BE2C (cell line): ENCODE results near the gene ADGRG2. TPM values are rescaled to one million over a fixed set of nuclear protein-coding genes. Genes with fewer than 3 reads are reported as not detected.

Experiments
- DNase-seq: peaks from one replicate; pipeline ENCODE4 v3.0.0-alpha.2; 2020
- H3K27me3 ChIP-seq: fragments of 250-450 bp; sonication (Bioruptor Pico); 2 replicates; pipeline ENCODE4 v1.5.1; 2020; ENCODE audit warnings: mild to moderate bottlenecking
- H3K36me3 ChIP-seq: fragments of 250-450 bp; sonication (Bioruptor Pico); 2 replicates; pipeline ENCODE4 v1.5.1; 2020; ENCODE audit warnings: mild to moderate bottlenecking
- H3K4me1 ChIP-seq: fragments of 250-450 bp; sonication (Bioruptor Pico); 2 replicates; pipeline ENCODE4 v1.5.1; 2020
- H3K4me3 ChIP-seq: 2 replicates; pipeline ENCODE4 v1.5.1; 2011; ENCODE audit warnings: low read depth, low read length
- H3K9me3 ChIP-seq: fragments of 250-450 bp; sonication (Bioruptor Pico); 2 replicates; pipeline ENCODE4 v1.5.1; 2020
- CTCF ChIP-seq: IDR thresholded peaks from 2 replicates; pipeline ENCODE4 v1.5.1; 2012; ENCODE audit warnings: mild to moderate bottlenecking, low read depth, low read length
- polyA plus RNA-seq: library from polyadenylated mRNA; unstranded; fragments of >200 nt; gene quantifications from one replicate; pipeline ENCODE4 v1.2.1, GENCODE V29; 2012; ENCODE audit warnings: low read depth, missing spikeins; ENCODE audit not compliant: insufficient read length, insufficient read depth

The ADGRG2 gene
- 1.2 TPM for polyA plus RNA-seq

GRCh38 chrX:19121898-19122640 is at the start of gene ADGRG2:
Gene ADGRG2, minus strand, starts transcription at chrX:19122468. Its CDS starts 53,634 bp downstream, at chrX:19068834.
- H3K9me3 ChIP-seq, result no peaks in the 10 kb centered on the region
- no peak for TF ChIP-seq CTCF
- peak; percentile 42 for DNase-seq
- peak within 1 kb of the TSS; percentile 58 for H3K4me3 ChIP-seq
- no peaks in the 10 kb centered on the region for H3K36me3 ChIP-seq
- peaks cover 24% of the 10 kb centered on the region for H3K27me3 ChIP-seq
- H3K4me1 ChIP-seq, result no peaks in the 10 kb centered on the region

GRCh38 chrX:19168609-19169008 is 46.3 kb upstream of the ADGRG2 start:
- H3K27me3 ChIP-seq, result no peaks in the 10 kb centered on the region
- H3K9me3 ChIP-seq, result no peaks in the 10 kb centered on the region
- H3K36me3 ChIP-seq, result no peaks in the 10 kb centered on the region
- H3K4me1 ChIP-seq, result no peaks in the 10 kb centered on the region
- H3K4me3 ChIP-seq, result no peak overlapping the region
- no peak for DNase-seq
- TF ChIP-seq CTCF, result no peak

- H3K4me3 ChIP-seq, result no peak overlapping the region
- H3K27me3 ChIP-seq, result no peaks in the 10 kb centered on the region
- no peaks in the 10 kb centered on the region for H3K4me1 ChIP-seq
- TF ChIP-seq CTCF, result no peak
- H3K36me3 ChIP-seq, result no peaks in the 10 kb centered on the region
- H3K9me3 ChIP-seq, result no peaks in the 10 kb centered on the region
- DNase-seq, result no peak
These were observed 40.6 kb upstream of the ADGRG2 start for GRCh38 chrX:19162851-19163250.

GRCh38 chrX:19156186-19156585 is 33.9 kb upstream of the ADGRG2 start:
- H3K36me3 ChIP-seq, result no peaks in the 10 kb centered on the region
- no peaks in the 10 kb centered on the region for H3K27me3 ChIP-seq
- no peaks in the 10 kb centered on the region for H3K9me3 ChIP-seq
- no peaks in the 10 kb centered on the region for H3K4me1 ChIP-seq
- H3K4me3 ChIP-seq, result no peak overlapping the region
- TF ChIP-seq CTCF, result no peak
- DNase-seq, result peak; percentile 13

GRCh38 chrX:19152762-19153161 is 30.5 kb upstream of the ADGRG2 start:
- Histone ChIP-seq H3K27me3 (no peaks in the 10 kb centered on the region), H3K36me3 (no peaks in the 10 kb centered on the region), H3K4me1 (no peaks in the 10 kb centered on the region), H3K9me3 (no peaks in the 10 kb centered on the region), H3K4me3 (no peak overlapping the region)
- no peak for TF ChIP-seq CTCF
- no peak for DNase-seq

- H3K9me3 ChIP-seq, result no peaks in the 10 kb centered on the region
- no peaks in the 10 kb centered on the region for H3K27me3 ChIP-seq
- H3K4me1 ChIP-seq, result no peaks in the 10 kb centered on the region
- no peak for DNase-seq
- H3K36me3 ChIP-seq, result no peaks in the 10 kb centered on the region
- H3K4me3 ChIP-seq, result no peak overlapping the region
- no peak for TF ChIP-seq CTCF
These were observed 14.8 kb upstream of the ADGRG2 start for GRCh38 chrX:19137067-19137466.
